Measurements from ENCODE around the gene CDRT4.

Gene CDRT4

DNA sequence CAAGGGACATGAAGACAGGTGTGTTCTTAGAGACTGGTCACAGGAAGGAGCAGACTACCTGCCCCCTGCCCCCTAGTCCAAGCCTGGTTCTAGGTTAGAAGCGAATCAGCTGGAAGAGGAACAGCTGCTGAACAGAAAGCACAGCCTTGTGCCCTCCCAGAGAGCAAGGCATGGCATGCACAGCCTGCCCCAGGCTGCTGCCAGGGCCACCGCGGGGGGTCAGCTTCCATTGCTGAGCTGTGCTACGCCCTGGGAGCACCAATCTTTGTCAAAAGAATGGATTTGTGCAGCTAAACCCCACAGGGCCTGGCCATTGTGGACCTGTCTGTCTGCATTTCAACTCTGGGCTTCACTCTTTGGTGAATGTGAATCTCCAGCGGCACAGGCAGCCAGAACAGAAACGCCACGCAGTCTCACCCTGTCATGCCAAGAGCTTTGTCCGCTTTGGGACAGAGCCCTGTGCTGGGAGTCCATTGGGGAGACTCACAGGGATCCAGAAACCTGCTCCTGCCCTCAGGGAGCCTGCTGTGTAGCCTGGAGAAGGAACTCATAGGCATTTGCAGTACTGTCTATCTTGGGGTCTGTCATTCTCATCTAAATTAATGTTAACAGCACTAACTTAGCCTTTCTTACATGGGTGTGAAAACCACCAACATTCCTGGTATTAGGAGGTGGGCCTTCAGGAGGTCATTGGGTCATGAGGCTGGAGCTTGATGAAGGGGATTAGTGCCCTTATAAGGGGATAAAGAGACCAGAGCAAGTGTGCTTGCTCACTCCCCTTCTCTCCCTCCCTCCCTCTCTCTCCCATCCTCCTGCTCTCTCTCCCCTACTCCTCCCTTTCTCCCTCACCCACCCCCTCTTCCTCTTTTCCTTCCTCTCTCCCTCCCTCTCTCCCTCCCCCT, 25.6 kb upstream of the CDRT4 start:
- DNase-seq (ENCODE audit: low read depth in 1 of 2, low spot score in 1 of 2), result no peak

DNA sequence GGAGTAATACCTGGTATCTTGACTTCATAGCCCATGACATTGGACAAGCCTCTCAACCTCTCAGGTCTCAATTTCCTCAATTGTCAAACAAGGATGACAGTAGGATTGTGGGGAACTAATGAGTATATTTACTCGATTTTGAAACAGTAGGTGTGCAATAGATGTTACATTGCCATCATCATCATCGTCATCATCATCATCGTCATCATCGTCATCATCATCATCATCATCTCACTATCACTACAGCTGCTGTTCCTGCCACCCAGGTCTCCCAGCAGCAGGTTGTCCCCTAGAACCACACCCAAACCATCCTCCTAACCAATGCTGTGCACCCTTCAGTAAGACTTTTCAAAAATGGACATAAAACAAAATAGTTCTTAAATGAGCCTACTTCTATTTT, 24.8 kb upstream of the CDRT4 start:
- no peak for DNase-seq (ENCODE audit: low read depth in 1 of 2, low spot score in 1 of 2)

DNA sequence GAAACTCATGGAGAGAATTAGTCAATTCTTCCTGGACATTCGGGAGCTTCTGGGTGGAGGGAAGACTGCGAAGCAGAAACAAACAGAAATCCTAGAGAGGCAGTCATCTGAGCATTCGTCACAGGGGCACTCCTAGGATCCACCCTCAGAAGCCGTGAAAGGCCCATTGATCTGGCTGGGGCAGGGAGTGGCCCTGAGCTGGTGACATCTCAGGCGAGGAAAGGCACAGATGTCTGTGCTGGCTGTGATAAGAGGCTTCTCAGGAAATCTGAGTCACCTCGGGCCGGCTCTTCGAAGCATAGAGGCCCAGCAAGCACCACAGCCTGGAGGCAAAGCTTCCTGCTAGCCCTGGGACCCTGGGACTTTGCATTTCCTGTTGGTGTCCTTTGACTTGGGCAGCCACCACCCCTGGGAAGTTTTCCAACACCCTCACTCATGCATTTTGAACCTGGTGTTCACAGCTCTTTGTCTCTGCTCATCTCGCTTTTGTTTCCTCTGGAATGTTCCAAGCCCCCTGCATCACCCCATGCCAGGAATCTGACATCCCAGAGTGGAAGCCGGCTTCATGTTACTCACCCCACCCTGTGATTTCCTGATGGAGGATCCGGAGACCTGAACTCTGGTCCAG, 23.3 kb upstream of the CDRT4 start:
- no peak for DNase-seq (ENCODE audit: low read depth in 1 of 2, low spot score in 1 of 2)

DNA sequence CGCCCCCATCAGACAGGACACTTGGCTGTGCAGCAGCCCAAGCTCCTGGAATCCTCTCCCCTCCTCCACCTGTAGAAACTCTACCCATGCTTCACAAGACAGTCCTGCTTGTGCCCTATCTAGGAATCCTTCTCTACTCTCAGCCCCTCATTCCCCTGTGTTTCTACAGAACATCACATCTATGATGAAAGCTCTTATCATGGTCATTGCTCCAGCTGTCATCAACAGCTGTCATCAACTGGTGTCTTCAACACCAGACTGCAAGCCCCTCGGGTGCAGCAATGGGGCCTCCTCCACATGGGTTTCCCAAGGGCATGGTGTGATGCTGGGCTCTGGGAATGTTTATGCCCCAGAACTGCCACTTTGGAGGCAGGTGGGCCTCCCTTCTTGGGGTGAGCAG, 21.1 kb upstream of the CDRT4 start:
- no peak for DNase-seq (ENCODE audit: low read depth in 1 of 2, low spot score in 1 of 2)

DNA sequence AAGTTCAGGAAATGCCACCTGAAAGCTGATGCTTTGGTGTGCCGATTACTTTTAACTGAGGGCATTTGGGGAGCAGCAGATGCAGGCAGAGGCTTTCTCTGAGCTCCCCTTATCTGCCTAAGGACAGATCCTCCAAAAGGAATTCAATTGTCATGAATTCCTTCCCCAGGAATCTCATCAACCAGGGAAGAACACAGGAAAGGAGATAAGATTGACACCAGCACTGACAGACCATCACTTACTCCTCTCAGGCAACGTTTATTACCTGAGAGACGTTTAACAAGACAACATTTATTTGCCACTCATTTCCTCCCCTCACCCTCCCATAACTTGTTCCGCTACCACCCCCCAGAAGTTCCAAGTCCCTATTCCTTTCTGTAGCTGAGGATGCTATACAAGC, 17.6 kb upstream of the CDRT4 start:
- no peak for DNase-seq (ENCODE audit: low read depth in 1 of 2, low spot score in 1 of 2)

GRCh38 chr17:15483431-15483830, 16.0 kb upstream of the CDRT4 start:
- DNase-seq (ENCODE audit: low read depth in 1 of 2, low spot score in 1 of 2), result no peak

DNA sequence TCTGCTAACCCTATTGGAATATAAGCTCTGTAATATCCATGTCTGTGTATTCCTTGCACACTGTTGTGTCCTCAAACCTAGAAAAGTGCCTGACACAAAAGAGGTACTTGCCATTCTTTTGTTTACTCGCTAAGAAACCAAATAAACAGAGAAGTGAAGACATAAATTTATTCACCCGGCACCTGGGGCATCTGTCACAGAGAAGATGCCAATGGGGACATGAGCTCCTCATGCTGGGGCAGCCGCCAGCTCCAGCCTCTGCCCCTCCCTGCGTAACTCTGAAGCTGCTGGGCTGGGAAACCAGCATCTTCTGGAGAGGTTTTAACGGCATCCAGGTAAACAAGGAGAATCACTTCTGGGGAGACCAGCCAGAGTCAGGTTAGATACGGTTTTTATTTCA, 15.1 kb upstream of the CDRT4 start:
- no peak for DNase-seq (ENCODE audit: low read depth in 1 of 2, low spot score in 1 of 2)

DNA sequence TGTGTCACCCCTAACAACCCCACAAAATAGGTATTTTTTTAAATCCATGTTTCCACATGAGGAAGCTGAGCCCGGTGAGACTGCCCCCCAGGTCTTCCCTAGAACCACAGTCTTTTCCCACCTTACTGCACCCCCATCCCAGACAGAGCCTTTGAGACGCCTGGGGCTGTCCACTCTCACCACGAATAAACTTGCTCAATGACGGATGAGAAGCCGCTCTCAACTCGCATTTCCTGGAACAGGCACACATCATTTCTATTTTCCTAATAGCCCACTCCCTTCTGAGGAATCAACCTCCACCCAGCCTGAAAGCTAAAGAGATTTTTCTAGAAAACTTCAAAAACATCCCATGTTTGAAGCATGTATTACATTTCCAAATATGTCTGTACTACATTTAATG, 14.1 kb upstream of the CDRT4 start:
- no peak for DNase-seq (ENCODE audit: low read depth in 1 of 2, low spot score in 1 of 2)

DNA sequence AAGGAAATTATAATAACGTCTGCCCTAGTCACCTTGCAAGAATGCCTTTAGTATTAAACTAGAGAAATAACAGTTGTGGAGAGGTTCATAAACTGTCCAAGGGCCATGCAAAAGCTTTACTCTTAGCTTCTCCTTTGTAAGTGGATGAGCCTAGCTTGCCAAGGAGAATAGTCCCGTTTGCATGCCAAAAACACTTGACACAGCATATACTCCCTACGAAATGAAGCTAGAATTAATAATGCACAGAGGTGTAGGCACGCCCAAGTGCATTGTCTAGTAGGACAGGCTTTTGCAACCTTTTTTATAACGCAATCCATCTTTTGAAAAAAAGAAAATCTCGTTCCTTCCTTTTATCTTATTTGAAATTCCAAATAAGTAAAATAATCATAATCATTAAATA, 12.8 kb upstream of the CDRT4 start:
- no peak for DNase-seq (ENCODE audit: low read depth in 1 of 2, low spot score in 1 of 2)

DNA sequence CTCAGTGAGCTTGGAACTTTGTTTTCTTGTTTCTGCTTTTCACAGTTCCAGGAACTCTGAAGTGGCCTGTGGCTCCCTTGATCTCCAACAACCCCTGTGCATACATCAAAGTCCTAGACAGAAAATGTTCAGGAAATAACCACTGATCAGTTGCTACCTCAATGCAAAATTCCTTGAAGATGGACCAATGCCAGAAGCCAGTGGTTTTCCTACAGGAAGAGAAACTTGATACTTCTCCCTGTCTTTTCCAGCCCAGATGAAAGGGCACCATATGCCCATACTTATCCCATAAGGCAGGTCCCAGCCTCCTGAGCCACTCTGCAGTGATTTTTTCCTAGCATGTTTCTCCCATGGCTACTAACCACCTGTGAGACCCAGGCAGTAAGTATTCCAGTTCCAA, 12.3 kb upstream of the CDRT4 start:
- DNase-seq (ENCODE audit: low read depth in 1 of 2, low spot score in 1 of 2), result no peak

GRCh38 chr17:15478845-15479244, 11.4 kb upstream of the CDRT4 start:
- DNase-seq (ENCODE audit: low read depth in 1 of 2, low spot score in 1 of 2), result no peak

DNA sequence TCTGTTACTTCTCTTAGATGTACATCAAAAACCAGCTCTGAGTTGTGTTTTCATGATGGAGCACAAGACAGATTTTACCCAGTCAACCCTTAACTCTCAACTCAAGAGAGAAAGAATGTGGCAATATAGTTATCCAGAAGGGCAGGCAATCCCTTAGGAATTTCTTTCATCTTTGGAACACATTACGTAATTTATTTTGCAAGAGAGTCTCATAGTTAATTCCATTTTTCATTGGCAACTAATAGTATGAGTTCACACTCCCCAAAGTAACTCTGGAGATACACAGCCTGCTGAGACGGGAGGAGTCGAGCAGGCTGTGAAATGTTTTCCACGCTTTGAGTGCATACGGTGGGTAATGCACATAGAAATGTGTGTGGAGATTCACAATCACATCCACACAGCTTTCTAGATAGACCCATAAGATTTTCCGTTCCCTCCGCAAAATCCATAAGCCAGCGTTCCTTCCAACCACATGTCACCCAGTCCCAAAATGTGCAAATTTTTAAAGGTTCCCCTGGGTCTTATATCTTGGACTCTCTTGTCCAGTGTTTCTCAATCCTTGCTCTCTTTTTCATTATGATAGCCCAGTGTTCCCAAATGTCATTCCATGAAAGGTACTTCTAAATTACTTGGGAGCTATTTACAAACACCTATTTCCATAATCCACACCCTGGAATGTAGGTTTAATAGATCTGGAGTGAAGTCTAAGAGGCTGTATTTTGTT, 8.4 kb upstream of the CDRT4 start:
- no peak for DNase-seq (ENCODE audit: low read depth in 1 of 2, low spot score in 1 of 2)

- no peak for DNase-seq (ENCODE audit: low read depth in 1 of 2, low spot score in 1 of 2)
Observed at GRCh38 chr17:15472891-15473290, 5.5 kb upstream of the CDRT4 start.

DNA sequence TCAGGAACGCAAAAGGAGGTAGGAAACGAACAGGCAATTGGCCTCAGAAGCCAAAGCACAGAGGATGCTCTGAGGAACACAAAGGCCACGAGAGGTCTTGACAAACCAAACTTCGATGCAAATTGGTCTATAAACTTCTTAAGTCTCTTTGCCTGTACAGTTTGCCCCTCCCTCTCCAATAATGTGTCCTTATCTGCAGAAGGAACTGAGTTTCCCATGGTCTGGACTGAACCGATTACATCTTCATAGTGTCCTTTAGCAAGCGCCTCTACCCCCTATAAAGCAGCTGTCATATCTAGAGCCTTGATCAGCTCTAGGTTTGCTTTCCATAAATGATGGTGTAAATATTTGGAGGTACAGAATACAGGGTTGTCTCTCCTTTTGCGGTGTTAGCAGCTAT, 3.1 kb upstream of the CDRT4 start:
- no peak for DNase-seq (ENCODE audit: low read depth in 1 of 2, low spot score in 1 of 2)

GRCh38 chr17:15469260-15469659, 1.8 kb upstream of the CDRT4 start:
- DNase-seq (ENCODE audit: low read depth in 1 of 2, low spot score in 1 of 2), result no peak

DNA sequence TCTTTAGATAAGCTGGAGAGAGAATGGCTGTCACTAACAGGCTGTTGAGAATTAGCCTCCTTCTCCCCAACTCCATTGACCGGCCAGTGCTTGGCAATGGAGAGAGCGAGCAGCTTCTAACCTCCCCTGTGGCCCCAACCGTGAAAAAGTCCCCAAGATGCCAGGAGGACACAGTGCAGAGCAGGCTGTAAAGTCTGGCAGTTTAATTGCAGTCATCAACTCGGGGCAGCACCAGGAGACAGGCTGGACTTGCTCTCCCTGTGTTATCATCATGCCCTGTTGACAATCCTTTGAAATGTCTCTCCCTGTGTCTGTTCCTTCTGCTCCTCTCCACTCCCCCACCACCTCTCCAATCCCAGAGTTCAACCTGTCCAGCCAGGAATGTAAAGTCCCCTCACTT, 705 bp upstream of the CDRT4 start:
- no peak for DNase-seq (ENCODE audit: low read depth in 1 of 2, low spot score in 1 of 2)

DNA sequence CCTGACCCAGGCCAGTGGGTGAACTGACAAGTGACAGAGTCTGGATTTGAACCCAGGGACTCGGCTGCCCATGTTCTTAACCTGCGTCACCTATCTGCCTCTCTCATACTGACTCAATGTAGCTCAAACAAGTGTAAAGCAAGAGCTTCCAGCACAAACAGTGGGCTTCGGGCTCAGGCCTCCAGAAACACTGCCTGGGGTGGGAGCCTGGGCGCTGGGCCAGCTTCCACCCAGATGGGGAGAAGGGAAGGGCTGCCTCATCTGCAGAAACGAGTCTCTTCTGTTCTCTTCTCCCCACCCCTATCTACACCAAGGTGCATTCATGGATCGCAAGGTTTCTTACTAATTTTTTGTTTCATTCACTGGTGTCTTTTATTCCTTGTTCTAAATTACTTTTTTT, 1.3 kb downstream of the CDRT4 start:
- DNase-seq (ENCODE audit: low read depth in 1 of 2, low spot score in 1 of 2), result no peak

GRCh38 chr17:15465045-15465701, 2.2 kb downstream of the CDRT4 start:
- no peak for DNase-seq (ENCODE audit: low read depth in 1 of 2, low spot score in 1 of 2)

DNA sequence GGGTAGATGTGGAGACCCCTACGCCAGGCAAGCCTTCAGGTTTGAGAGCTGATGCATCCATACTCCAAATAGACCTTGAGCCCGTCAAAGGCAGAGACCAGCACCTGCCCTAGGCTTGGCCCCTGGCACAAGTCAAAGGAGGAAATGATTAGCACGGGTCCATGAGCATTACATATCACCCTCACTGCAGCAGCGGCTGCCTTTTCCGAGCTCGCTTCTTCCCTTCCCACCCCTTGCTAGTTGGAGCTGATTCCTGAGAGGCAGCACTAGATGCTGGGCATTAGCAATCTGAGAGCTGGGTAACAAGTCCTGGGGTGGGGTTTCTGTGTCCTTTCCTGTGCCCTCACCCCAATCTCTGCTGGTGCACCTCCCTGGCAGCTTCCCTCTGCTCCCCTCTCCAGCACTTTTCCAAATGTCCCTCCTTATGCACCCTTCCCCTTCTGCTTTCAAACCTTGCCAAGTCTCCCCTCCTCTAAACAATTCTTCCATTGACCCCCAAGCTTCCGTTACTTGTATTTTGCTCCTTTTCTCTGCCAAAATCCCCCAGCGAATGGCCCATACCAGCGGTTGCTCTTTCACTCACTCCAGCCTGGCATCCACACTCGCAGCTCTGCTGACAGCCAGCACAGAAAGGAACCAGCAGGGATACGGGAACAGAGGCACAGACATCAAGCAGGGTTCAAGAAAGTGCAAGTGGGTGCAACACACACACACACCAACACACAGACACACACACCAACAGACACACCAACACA, 3.0 kb downstream of the CDRT4 start:
- no peak for DNase-seq (ENCODE audit: low read depth in 1 of 2, low spot score in 1 of 2)

DNA sequence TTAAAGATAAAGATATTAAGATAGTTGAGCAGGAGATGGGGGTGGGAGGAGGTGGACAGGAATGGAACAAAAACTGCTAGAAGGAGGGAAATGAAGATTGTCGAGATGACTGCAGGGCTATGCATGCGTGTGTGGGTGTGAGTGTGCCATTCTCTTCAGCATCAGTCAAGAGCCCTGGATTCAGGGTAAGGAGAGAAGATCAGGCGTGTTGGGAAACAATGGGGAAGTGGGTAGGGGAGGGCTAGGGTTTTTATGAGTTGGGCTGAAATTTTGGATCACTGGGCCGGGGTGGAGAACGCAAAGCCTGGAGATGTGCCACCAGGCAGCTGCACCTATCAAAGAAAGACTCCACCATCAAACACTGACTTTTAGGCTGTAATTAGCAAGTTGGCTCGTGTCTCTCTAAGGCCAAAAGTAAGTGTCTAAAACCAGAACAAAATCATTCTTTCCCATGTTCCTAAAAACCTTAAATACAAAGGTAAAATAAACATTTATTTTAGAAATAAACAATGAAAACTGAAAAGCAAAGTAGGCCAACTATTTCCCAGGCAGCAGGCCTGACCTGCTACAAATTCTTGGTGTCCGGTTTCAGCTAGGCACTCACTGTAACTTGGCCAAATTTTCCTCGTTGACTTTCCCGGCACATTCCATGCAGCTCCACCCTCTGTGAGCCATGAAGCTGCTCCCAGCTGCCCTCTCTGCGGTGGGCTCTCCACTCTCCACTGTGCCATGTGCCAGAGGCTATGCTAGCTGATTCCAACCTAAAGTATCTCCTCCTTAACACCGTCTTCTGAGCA, 4.2 kb downstream of the CDRT4 start:
- DNase-seq (ENCODE audit: low read depth in 1 of 2, low spot score in 1 of 2), result no peak

All from stimulated activated CD4-positive, alpha-beta T cell treated with anti-CD3 and anti-CD28 coated beads, Interleukin-15, amount 100 ng/mL, for 1 hour (primary cell).